GM21717 (cell line): Measurements from ENCODE around the gene RBM20.
"Not testable (repeated sequence)": the region's sequence is repeated elsewhere in the genome, so short reads cannot be mapped to it uniquely, and the experiment has no call there.

Experiments used
- ATAC-seq: cut with Tn5 transposase; IDR thresholded peaks from one replicate; pipeline ENCODE4 v1.9.1; 2021; ENCODE audit warnings: mild to moderate bottlenecking, moderate library complexity; ENCODE audit not compliant: unreplicated experiment

The RBM20 gene

DNA sequence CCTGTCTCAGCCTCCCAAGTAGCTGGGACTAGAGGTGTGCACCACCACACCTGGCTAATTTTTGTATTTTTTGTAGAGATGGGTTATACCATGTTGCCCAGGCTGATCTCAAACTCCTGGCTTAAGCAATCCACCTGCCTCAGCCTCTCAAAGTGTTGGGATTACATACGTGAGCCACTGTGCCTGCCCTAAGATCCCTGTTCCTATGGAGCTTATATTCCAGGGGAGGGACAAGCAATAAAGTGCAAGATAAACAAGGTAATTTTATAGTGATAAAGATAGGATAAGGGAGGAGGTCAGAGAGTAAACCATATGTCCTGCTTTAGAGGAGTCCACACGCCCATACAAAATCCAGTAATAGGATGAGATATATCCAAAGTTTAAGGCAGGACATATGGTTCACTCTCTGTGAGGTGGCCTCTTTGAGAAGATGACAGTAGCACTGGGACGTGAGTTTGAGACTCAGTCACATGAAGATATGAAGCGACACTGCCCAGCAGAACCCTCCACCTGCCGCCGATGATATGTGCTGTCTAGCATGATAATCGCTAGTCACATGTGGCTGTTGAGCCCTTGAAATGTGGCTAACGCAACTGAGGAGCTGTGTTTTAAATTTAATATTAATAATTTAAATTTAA is 114.1 kb downstream of the RBM20 start:
- no peak for ATAC-seq

DNA sequence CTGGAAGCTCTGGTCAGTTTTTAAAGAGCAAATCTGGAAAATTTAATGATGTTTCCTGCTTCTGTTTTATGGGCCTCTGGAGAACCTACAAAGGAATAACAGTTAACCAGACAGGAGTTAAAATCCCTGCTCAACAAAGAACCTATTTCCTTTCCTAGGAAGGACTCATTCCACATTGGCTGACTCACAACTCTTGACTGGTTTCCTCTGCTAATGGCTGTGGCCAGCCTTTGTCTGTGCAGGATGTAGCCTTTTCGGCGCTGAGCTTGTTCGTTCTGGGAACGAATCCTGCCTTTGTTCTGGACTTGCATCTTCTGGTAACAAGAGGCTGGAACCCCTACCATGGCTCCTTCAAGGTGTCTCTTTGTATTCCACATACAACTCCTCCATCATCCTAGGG is 114.8 kb downstream of the RBM20 start:
- ATAC-seq: no peak

DNA sequence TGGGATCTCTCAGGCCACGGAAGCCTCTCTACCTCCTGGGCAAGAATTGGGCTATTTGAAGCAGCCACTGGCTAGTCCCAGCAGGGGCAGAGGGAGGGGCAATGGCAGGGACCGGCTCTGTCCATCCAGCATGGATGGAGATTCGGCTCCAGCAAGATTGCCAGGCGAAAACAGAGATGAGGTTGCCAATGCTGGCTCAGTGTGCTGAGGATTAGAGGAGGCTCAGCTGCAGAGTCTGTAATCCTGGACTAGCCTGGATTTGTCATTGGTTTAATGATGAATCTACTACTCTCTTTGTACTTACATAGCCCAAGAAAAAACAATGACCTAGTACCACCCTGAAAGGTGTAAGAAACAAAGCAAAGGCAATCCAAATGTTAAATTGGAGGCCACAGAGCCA is 115.4 kb downstream of the RBM20 start:
- no peak for ATAC-seq

DNA sequence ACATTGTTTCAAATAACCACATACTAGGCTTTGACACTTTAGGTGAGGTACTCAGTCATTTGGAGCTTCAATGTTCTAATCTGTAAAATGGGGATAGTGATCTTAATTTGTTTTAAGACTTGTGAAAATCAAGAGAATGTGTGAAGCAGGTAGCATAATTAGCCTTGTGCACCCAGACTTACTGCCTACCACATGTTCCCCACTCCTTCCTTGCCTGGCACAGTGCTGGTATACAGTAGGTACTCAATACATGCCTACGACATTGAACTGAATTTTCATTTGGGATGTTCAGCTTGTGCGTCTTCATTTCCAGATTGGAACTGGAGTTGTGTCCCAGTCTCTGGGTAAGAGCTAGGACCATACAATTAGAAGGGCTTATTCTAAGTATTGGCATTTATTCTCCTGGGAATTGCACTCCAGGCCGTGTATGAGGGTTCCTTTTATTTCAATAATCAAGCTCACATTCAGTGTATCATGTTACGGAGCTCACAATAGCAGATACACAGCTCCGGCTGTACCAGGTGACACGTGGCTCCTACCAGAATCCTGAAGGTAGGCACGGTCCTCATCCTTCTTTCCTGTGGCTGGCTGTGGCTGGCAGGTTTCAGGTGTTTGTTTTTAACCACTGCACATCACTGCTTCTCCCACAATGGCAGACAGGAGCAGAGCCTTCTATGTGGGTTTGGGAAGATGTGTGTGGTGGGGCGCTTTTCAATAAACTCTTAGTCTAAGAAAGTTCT is 118.1 kb downstream of the RBM20 start:
- ATAC-seq: no peak

DNA sequence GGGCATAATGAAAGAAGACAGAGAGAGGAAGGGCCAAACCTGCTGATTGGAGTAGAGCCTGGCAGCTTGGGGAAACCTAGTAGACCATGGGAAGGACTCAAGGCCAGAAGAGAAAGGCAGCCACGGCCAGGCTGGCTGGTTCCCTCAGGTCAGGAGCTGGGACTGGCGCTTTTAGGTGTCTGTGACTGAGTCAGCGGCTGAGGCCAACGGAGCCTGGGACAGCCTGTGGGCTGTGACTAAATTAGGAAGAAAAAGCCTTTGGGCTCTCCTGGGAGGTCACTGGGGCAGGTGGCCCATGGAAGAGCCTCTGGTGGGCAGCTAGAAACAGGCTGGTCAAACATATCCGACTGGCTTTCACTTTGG is 118.7 kb downstream of the RBM20 start:
- ATAC-seq: no peak

DNA sequence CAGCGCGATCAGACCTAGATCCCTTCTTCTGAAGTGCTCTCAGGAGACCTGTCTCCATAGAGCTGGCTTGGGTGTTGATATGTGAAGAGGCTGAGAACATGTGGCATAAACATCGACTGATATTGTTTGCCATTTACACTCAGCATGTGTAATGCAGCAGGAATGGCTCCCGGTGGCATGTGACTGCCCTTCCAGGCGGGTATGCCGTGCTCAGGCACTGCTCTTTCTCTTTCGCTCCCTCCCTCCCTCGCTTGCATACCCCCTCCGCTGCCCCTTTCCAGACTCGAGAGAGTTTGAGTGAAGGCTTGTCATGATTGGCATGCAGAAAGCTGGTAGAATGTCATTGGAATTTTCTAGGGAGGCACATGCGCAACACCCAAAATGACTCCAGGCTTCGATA is 120.2 kb downstream of the RBM20 start:
- ATAC-seq: no peak

DNA sequence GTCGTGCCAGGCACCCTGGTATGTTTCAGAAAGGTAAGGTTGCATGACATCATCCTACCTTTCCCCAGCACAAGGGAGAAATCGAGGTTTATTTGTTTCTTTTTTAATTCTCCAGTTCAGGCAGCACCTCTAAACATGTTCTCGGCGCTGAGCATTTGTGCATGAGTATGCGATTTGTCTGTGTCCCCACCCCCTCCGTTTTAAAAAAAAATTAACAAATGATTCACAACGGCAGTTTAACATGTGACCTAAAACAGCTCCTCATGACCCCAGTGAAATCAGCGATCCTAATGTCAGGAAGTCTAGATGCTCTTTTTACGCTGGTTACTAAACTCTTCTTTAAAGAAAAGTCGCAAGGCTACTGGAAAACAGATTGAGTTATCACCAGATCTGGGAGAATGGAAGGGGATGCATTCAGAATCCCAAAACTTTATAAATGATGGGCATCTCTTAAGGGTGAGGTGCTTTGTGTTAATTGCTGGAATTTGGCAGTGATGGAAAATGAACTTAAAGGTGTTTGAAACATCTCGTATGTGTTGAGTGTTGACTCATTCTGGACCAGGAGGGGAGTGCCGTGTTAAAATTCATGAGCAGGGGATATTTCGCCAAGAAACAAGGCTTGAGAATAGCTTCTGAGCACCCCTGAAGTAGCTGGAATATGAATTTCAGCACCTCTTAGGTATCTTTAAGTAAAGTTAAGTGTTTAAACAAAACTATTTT is 120.8 kb downstream of the RBM20 start:
- ATAC-seq: no peak

DNA sequence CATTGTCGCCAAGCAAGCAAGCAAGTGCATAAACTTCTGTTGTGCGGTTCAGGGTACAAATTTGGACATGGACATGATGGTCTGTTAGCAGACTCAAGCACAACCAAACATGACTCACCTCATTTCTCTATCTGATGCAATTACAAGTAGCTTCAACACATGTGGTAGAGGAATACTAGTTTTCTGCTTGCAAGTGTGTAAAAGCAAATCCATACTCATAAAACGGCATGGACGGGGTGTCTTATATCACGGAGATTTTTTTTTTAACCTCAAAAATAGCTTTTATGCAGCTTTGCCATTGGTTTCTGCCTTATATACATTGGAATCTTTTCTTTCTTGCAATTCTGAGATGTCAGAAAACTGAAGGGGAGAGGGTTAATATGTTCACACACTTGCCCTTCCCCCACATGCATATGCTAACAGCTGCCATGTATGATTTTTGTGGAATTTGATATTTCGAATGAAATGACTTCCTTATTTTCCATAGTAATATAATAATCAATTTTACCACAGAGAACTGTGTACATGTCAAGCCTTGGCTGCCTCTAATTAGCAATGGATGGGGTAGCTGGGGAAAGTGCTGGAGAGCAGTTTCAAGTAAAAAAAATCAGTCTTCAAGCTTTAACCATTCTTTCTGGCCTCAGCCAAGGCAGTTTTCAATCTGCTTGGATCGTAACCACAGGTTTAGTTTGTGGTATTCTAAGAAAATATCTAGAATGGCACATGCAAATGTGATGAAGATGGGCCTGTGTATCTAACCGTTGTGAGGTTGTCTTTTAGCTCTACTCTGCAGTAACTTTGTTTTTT is 121.6 kb downstream of the RBM20 start:
- ATAC-seq: no peak

DNA sequence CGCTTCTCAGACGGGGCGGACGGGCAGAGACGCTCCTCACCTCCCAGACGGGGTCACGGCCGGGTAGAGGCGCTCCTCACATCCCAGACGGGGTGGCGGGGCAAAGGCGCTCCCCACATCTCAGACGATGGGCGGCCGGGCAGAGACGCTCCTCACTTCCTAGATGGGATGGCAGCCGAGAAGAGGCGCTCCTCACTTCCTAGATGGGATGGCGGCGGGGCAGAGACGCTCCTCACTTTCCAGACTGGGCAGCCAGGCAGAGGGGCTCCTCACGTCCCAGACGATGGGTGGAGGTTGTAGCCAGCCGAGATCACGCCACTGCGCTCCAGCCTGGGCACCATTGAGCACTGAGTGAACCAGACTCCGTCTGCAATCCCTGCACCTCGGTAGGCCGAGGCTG is 123.5 kb downstream of the RBM20 start:
- ATAC-seq: not testable (repeated sequence)

DNA sequence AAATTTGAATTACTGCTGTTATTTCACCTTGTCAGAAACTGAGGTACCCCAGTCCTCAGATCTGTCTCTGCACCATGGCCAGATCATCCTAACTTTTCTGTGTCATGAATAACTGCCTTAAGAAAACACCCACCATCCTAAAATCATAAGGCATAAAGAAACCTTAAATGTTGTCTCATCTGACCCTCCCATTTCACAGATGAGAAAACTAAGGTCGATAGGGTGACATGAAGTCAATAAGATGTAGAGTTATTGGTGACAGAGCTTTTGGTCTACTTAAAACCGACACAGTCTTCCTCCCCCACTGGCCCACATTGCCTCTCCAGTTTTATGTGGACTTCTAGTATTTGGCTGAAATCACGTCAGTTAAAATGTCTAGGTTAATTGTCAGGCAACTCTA is 126.1 kb downstream of the RBM20 start:
- no peak for ATAC-seq

DNA sequence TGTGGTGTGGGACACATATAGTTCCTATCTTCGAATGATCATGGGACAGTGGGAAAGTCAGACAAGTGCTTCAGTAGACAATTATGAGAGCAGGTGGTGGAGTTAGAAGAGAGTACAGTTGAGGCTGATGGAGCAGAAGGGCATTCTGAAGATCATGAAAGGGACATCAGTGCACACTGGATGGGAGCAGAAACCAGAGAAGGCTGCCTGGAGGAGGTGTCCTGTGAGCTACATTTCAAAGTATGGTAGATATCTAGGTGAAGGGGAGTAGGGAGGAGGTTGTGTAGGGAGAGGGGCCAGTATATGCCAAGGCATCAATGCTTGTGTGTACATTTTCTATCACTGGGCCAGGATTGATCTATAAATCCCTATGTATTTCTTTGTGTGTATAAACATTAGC is 127.3 kb downstream of the RBM20 start:
- no peak for ATAC-seq

DNA sequence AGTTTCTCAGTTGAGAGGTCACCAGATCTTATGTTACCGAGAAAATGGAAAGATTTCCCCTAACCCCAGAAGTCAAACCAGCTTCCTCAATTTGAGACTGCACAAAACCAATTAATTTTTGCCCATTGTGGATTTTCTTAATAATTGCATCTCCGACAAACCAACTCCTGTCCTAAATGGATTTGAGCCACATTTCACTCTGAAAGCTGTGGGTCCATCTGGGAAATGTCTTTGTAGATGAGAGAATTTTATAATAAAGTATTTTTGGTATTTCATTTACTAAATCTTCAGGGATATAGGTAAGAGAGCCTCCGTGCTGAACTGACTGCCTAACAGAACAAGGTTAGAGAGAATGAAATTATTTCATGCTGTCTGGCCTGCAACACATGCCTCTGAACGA is 127.9 kb downstream of the RBM20 start:
- ATAC-seq: no peak

DNA sequence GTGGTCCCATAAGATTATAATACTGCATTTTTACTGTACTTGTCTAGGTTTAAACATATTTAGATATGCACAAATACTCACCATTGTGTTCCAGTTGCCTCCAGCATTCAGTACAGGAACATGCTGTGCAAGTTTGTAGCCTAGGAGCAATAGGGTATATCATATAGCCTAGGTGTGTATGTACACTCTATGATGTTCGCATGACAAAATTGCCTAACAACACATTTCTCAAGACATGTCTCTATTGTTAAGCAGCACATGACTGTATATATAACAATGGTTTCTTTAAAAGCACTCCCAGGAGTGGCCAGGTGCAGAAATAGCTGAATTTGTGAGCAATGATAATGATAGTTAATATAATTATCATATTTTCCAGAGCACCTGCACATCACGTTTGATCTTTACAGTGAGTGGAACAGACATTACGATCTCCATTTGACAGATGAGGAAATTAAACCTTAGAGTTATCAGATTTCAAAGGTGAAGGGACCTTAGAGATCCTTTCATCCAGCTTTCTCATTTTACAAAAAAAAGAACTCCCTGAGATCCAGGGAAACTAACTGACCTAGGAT is 128.4 kb downstream of the RBM20 start:
- ATAC-seq: no peak

DNA sequence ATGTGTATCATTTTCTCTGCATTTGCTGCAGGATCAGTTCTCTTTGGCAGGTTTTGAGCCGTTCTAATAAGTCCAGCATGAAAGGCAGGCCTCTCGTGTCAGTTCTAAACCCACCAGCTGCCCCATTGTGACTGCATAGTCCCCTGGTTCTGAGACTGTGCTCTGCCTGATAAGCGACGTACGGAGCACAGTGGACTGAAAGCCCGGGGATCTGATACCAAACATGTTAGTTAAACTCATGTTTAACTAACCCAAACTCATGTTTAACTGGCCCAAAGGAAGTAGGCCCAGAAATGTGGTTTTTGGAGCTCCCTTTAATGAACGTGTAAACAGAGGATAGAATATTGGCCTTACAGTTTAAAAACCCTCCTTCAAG is 129.5 kb downstream of the RBM20 start:
- ATAC-seq: no peak

DNA sequence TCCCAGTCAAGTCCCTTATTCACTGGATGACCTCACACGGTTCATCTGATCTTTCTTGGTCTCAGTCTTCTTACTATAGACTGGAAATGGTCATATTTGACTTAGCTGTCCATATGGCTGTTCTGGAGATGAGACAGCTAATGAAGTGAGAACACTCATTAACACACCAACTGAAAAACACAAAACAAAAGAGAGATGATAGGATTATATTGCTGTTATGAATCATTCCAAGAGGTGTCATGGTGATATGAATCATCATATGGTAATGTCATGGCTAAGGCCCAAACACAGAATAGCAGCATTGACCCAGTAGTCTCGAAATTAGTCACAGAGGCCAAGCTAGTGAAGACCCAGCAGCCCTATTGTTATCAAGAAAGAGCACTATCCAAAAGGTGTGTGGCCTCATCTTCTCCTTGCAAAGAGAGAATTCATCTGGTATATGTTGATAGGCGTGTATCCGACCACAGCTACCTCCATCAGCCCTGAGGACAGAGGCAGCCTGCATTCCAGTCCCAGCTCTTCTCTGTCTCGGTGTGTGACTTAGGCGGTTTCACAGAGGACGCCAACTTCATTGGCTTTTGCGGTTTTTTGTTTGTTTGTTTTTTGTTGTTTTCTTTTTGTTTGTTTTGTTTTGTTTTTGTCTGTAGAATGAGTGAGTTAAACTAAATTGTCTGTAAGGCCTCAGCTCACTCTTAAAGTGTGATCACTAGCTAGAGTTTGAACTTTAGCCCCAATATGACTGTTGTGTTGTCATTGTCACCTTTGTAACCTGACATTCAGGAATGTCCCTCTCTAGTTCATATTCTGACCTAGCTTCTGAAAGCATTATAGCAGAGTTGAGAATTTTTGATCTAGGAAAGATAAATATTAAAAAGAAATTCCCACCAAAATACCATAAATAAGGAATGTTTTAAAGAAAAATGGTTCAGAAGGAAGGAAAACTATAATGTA is 130.2 kb downstream of the RBM20 start:
- ATAC-seq: peak; percentile 97

DNA sequence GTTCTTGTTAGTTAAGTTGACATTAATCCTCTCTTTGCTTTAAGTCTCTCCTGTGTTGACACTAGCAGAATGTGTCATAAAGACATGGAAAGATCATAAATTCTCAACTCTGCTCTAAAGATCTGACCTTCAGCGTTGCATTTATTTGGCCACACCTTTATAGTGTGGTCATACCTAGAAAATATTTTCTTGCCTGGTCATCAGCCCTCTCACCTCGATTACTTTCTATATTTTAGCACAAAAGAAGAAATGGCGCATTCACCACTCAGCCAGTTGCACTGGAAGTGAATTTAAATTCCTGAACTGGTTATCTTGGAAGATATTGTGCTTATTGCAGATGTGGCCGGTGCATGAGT is 130.9 kb downstream of the RBM20 start:
- ATAC-seq: no peak

DNA sequence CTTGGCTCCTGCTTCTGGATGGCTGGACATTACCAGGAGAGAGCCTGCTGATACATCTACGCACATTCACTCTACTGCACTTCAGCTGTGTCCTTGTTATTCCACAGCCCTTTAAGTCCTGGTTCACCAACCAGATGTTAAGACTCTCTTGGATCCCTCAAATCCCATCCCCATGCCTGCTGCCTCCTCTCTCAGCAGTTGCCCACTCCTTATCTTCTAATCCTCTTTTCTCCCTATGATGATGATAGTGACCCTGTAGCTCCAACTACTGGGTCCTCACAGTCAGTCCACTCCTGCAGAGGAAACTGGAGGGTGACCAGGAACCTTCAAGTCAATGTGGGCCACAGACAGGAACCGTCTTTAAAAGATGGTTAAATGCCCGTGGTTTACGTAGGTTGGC is 131.3 kb downstream of the RBM20 start:
- no peak for ATAC-seq

DNA sequence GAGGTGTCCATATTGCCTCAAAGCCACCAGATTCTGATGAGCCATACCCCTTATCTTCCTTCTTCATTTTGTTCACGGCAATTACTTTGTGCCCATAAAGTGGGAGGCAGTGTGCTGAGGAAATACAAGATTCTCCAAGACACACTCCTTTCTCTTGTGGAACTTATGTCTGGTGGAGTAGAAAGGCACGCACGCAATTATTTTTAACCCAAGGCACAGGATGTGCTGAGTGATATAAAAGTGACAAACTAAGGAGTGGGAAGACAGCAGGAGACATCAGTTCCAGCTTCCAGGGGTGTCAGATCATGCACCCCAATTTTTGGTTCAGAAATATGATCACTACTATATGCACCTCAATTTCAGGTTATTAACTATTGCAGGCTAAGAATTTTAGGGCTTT is 132.9 kb downstream of the RBM20 start:
- no peak for ATAC-seq

DNA sequence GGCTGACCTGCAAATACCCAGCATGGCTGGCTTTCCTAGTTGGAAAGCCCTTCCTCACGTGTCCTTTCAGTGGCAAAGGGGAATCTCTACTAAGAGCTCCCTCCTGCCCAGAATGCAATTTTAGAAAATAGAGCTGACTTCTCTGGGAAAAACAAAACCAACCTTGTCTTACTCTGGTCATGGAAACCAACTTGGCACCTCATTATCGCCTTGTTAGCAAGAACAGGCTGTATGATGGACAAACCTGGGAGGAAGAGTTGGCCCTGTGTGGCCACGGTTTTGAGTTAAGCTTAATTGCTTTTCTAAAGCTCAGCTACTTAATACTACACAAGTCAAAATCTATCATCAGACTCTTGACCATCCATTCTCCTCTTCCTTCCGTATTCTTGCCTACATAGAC is 133.5 kb downstream of the RBM20 start:
- ATAC-seq: no peak

DNA sequence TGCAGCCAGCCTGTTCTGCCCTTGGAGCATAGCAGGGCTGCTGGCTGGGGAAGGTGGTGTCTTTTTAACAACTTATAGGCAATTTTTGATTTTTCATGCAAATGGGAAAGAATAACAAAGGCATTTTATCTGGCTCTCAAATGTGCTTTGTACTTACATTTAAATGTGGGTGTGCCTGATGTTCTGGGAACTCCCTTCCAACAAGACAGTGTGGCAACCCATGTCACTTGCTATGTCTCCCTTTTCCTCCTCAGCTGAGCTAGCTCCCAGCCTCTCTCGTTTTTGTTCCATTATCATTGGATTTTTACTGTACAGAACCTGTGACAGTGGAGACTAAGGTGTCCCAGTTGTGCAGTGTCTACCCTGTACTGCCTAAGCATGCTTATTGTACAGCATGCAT is 134.1 kb downstream of the RBM20 start:
- no peak for ATAC-seq
